ENCODE measurements around the gene FUS.

Gene FUS

GRCh38 chr16:31202414-31203375, 22.8 kb downstream of the FUS start, which contains the start of gene PYCARD:
Gene PYCARD, minus strand, starts transcription at chr16:31202760. Its CDS starts 70 bp downstream, at chr16:31202690.
- no peak for DNase-seq (ENCODE audit: low read depth in 2 of 2)

GRCh38 chr16:31204871-31205666, 25.1 kb downstream of the FUS start:
- no peak for DNase-seq (ENCODE audit: low read depth in 2 of 2)

- no peak for DNase-seq (ENCODE audit: low read depth in 2 of 2)
Measured at GRCh38 chr16:31206776-31207175, 26.8 kb downstream of the FUS start.

GRCh38 chr16:31213342-31213741, 33.4 kb downstream of the FUS start:
- DNase-seq (ENCODE audit: low read depth in 2 of 2), result no peak

- DNase-seq (ENCODE audit: low read depth in 2 of 2), result no peak
Measured at GRCh38 chr16:31213877-31214707, 34.2 kb downstream of the FUS start, which contains the start of gene TRIM72. Gene TRIM72, plus strand, starts transcription at chr16:31214119. Its CDS starts 620 bp downstream, at chr16:31214739.

- DNase-seq (ENCODE audit: low read depth in 2 of 2), result no peak
Measured at GRCh38 chr16:31214708-31215286, 34.9 kb downstream of the FUS start.

GRCh38 chr16:31215287-31216162, 35.6 kb downstream of the FUS start:
- DNase-seq (ENCODE audit: low read depth in 2 of 2), result no peak

- no peak for DNase-seq (ENCODE audit: low read depth in 2 of 2)
Measured at GRCh38 chr16:31216422-31217135, 36.6 kb downstream of the FUS start, which contains the start of gene PYDC1. Gene PYDC1, minus strand, starts transcription at chr16:31217135. Its CDS starts 107 bp downstream, at chr16:31217028.

GRCh38 chr16:31217136-31217530, 37.2 kb downstream of the FUS start:
- DNase-seq (ENCODE audit: low read depth in 2 of 2), result no peak

GRCh38 chr16:31219154-31219741, 39.3 kb downstream of the FUS start:
- DNase-seq (ENCODE audit: low read depth in 2 of 2), result no peak

- no peak for DNase-seq (ENCODE audit: low read depth in 2 of 2)
Measured at GRCh38 chr16:31221357-31222160, 41.6 kb downstream of the FUS start.

GRCh38 chr16:31223044-31223443, 43.1 kb downstream of the FUS start:
- DNase-seq (ENCODE audit: low read depth in 2 of 2), result no peak

GRCh38 chr16:31224092-31224955, 44.4 kb downstream of the FUS start:
- DNase-seq (ENCODE audit: low read depth in 2 of 2), result no peak

GRCh38 chr16:31225193-31225592, 45.3 kb downstream of the FUS start:
- DNase-seq (ENCODE audit: low read depth in 2 of 2), result no peak

GRCh38 chr16:31228206-31228605, 48.3 kb downstream of the FUS start:
- DNase-seq (ENCODE audit: low read depth in 2 of 2), result no peak

- DNase-seq (ENCODE audit: low read depth in 2 of 2), result no peak
Measured at GRCh38 chr16:31229501-31229900, 49.6 kb downstream of the FUS start.

- no peak for DNase-seq (ENCODE audit: low read depth in 2 of 2)
Measured at GRCh38 chr16:31238041-31238440, 58.1 kb downstream of the FUS start.
